CD4-positive, alpha-beta T cell treated with Interleukin-17A for 4 hours (primary cell): ENCODE results near the gene NDOR1.

Experiments
- DNase-seq: peaks from one replicate; pipeline ENCODE4 v3.0.0-alpha.2; 2020; ENCODE audit warnings: mixed read lengths

The NDOR1 gene

GRCh38 chr9:137205126-137206069, at the start of gene NDOR1, which contains the start of gene TMEM203:
Gene NDOR1, plus strand, starts transcription at chr9:137205700. Its CDS starts 78 bp downstream, at chr9:137205778.
Gene TMEM203, minus strand, starts transcription at chr9:137205648. Its CDS starts 234 bp downstream, at chr9:137205414.
- DNase-seq, result peak; percentile 95

- DNase-seq, result peak; percentile 60
These were observed 48.7 kb upstream of the NDOR1 start for GRCh38 chr9:137156567-137157375.

GRCh38 chr9:137157618-137158415, 47.7 kb upstream of the NDOR1 start:
- no peak for DNase-seq

GRCh38 chr9:137158625-137159024, 46.9 kb upstream of the NDOR1 start:
- DNase-seq, result no peak

- no peak for DNase-seq
These were observed 46.1 kb upstream of the NDOR1 start for GRCh38 chr9:137159105-137160053.

- DNase-seq, result no peak
These were observed 45.5 kb upstream of the NDOR1 start for GRCh38 chr9:137160054-137160425.

GRCh38 chr9:137160716-137161557, 44.6 kb upstream of the NDOR1 start:
- no peak for DNase-seq

- no peak for DNase-seq
These were observed 43.7 kb upstream of the NDOR1 start for GRCh38 chr9:137161558-137162486.

GRCh38 chr9:137162505-137163364, 42.8 kb upstream of the NDOR1 start:
- DNase-seq, result peak; percentile 40

GRCh38 chr9:137163365-137163715, 42.2 kb upstream of the NDOR1 start:
- DNase-seq, result no peak

- no peak for DNase-seq
These were observed 41.7 kb upstream of the NDOR1 start for GRCh38 chr9:137163805-137164204.

GRCh38 chr9:137164370-137165249, 40.9 kb upstream of the NDOR1 start:
- DNase-seq, result no peak

GRCh38 chr9:137165250-137165836, 40.2 kb upstream of the NDOR1 start:
- no peak for DNase-seq

- no peak for DNase-seq
These were observed 38.9 kb upstream of the NDOR1 start for GRCh38 chr9:137166380-137167229.

GRCh38 chr9:137167277-137167746, 38.2 kb upstream of the NDOR1 start:
- DNase-seq, result no peak
